Measurements from ENCODE around the gene ZNF217. TPM values are rescaled to one million over a fixed set of nuclear protein-coding genes. Genes with fewer than 3 reads are reported as not detected.
"Not testable (repeated sequence)": the region's sequence is repeated elsewhere in the genome, so short reads cannot be mapped to it uniquely, and the experiment has no call there.

ZNF217 gene
- total RNA-seq, 1 experiment from 2014 or later, result 33.8 TPM

GRCh38 chr20:53565254-53565653 is 28.4 kb downstream of the ZNF217 start (continued):
- TF ChIP-seq CTCF (IDR thresholded peaks at IDR 0.05 in 2 of 3, conservative IDR thresholded peaks at IDR 0.05 in 1 of 3; ENCODE audit: borderline replicate concordance in 1 of 3, insufficient read depth in 1 of 3, low read depth in 2 of 3, low read length in 2 of 3) (no peak), FOSL1 (IDR thresholded peaks at IDR 0.05; ENCODE audit: low read depth) (no peak), CBX3 (IDR thresholded peaks at IDR 0.05; ENCODE audit: low read depth) (no peak), YY1 (IDR thresholded peaks at IDR 0.05; ENCODE audit: extremely low read depth, insufficient replicate concordance, low read depth, low read length) (no peak), ZNF274 (IDR thresholded peaks at IDR 0.05; ENCODE audit: low read depth, low read length) (no peak)

GRCh38 chr20:53562104-53562764 is 31.4 kb downstream of the ZNF217 start:
- H3K9me3 ChIP-seq (ENCODE audit: control insufficient read depth in 1 of 2, insufficient read depth in 1 of 2, low read depth in 1 of 2, low read length in 2 of 2); H3K27ac ChIP-seq (ENCODE audit: low read depth, low read length); BruUV-seq (replicated peaks); intact Hi-C loops (cut with micrococcal nuclease); H2AFZ ChIP-seq (ENCODE audit: low read depth, low read length, poor library complexity, severe bottlenecking); H3K9me2 ChIP-seq (ENCODE audit: insufficient read depth); CTCF ChIA-PET; RAD21 ChIA-PET (ENCODE audit: low non-redundant PET in 1 of 2, low total read pairs in 2 of 2, uncharacterized antibody in 2 of 2, unreplicated experiment in 2 of 2); H3K9ac ChIP-seq (ENCODE audit: low read length); H3K4me1 ChIP-seq (ENCODE audit: control insufficient read depth in 1 of 2, insufficient read depth in 2 of 2, low read length in 2 of 2); H3K36me3 ChIP-seq (ENCODE audit: control insufficient read depth in 1 of 2, insufficient read depth in 2 of 2, low read length in 2 of 2); POLR2A ChIA-PET; H3K4me2 ChIP-seq (ENCODE audit: low read length); H3K27me3 ChIP-seq (ENCODE audit: insufficient read depth, low read length); H3K79me2 ChIP-seq (ENCODE audit: insufficient read depth, low read length); DNase-seq (ENCODE audit: low read depth, low spot score); H4K20me1 ChIP-seq (ENCODE audit: insufficient read depth); ATAC-seq; H3K4me3 ChIP-seq (replicated peaks in 1 of 2; ENCODE audit: low read depth in 1 of 2, low read length in 2 of 2): not testable (repeated sequence)
